HEK293T (cell line): Measurements from ENCODE around the gene MAZ.

Experiments
- CTCF ChIA-PET: fragments of 350-600 bp; formaldehyde crosslinking; extraction: SDS; loops from one replicate; lab custom pipeline; 2021; ENCODE audit warnings: antibody characterized with exemption, inconsistent platforms; lab: Yijun Ruan, JAX
- POLR2A ChIA-PET: fragments of 350-600 bp; formaldehyde crosslinking; extraction: SDS; loops from one replicate; lab custom pipeline; 2020; ENCODE audit warnings: antibody characterized with exemption, inconsistent platforms; lab: Yijun Ruan, JAX
- DNase-seq: peaks from one replicate; pipeline ENCODE4 v3.0.0; 2012; ENCODE audit warnings: mixed read lengths; ENCODE audit errors: extremely low spot score
- ARNT ChIP-seq: fragments of 450-650 bp; IDR thresholded peaks from 2 replicates; pipeline ENCODE4 v1.6.1; 2017; ENCODE audit warnings: mild to moderate bottlenecking
- BHLHE40 ChIP-seq: fragments of 450-650 bp; IDR thresholded peaks from 2 replicates; pipeline ENCODE4 v1.6.1; 2016; ENCODE audit warnings: mild to moderate bottlenecking, moderate library complexity, borderline replicate concordance
- CTBP1 ChIP-seq: fragments of 450-650 bp; IDR thresholded peaks from 2 replicates; pipeline ENCODE4 v1.6.1; 2016; ENCODE audit warnings: borderline replicate concordance
- ELF4 ChIP-seq: fragments of 450-650 bp; IDR thresholded peaks from 2 replicates; pipeline ENCODE4 v1.6.1; 2017; ENCODE audit warnings: antibody characterized with exemption
- FOXA1 ChIP-seq: fragments of 450-650 bp; IDR thresholded peaks from 2 replicates; pipeline ENCODE4 v1.6.1; 2016; ENCODE audit warnings: mild to moderate bottlenecking
- FOXK2 ChIP-seq: fragments of 450-650 bp; IDR thresholded peaks from 2 replicates; pipeline ENCODE4 v1.6.1; 2016; ENCODE audit warnings: mild to moderate bottlenecking
- FOXM1 ChIP-seq: fragments of 450-650 bp; IDR thresholded peaks from 2 replicates; pipeline ENCODE4 v1.6.1; 2017; ENCODE audit warnings: mild to moderate bottlenecking, borderline replicate concordance
- HDGF ChIP-seq: fragments of 450-650 bp; IDR thresholded peaks from 2 replicates; pipeline ENCODE4 v1.6.1; 2017; ENCODE audit warnings: antibody characterized with exemption, borderline replicate concordance
- L3MBTL2 ChIP-seq: fragments of 450-650 bp; conservative IDR thresholded peaks from 2 replicates; pipeline ENCODE4 v1.6.1; 2016; ENCODE audit warnings: mild to moderate bottlenecking
- LEF1 ChIP-seq: fragments of 450-650 bp; IDR thresholded peaks from 2 replicates; pipeline ENCODE4 v1.6.1; 2017; ENCODE audit warnings: mild to moderate bottlenecking, borderline replicate concordance
- NFRKB ChIP-seq: fragments of 450-650 bp; IDR thresholded peaks from 2 replicates; pipeline ENCODE4 v1.6.1; 2016; ENCODE audit warnings: mild to moderate bottlenecking, moderate library complexity
- SP1 ChIP-seq: fragments of 450-650 bp; IDR thresholded peaks from 2 replicates; pipeline ENCODE4 v1.6.1; 2017
- SUZ12 ChIP-seq: fragments of 450-650 bp; IDR thresholded peaks from 2 replicates; pipeline ENCODE4 v1.6.1; 2016; ENCODE audit warnings: mild to moderate bottlenecking
- TARDBP ChIP-seq: fragments of 450-650 bp; IDR thresholded peaks from 2 replicates; pipeline ENCODE4 v1.6.1; 2016
- ZNF384 ChIP-seq: fragments of 450-650 bp; IDR thresholded peaks from 2 replicates; pipeline ENCODE4 v1.6.1; 2016
- TF ChIP-seq, protein P1 (sequence below): fragments of 450-650 bp; IDR thresholded peaks from 2 replicates; pipeline ENCODE4 v1.6.1; 2016

MAZ gene

GRCh38 chr16:29806641-29807425, 504 bp downstream of the MAZ start:
- POLR2A ChIA-PET: interaction anchor here (0.5 to 9.5 kb wide), 40 partner anchors 8 to 1240 kb away, joined by 3 to 176 read pairs (median 4); partner anchors contain the start of genes ASPHD1, CDIPT, HSD3B7 and KCTD13
- peak; percentile 71 for DNase-seq
- CTCF ChIA-PET: interaction anchor here (0.9 to 2.4 kb wide), 6 partner anchors 10 to 1178 kb away, joined by 3 to 27 read pairs (median 6); partner anchors contain the start of gene PAGR1
- TF ChIP-seq NFRKB (no peak), FOXM1 (no peak), CTBP1 (no peak), SP1 (no peak), SUZ12 (no peak), L3MBTL2 (no peak), LEF1 (no peak), ELF4 (no peak), FOXK2 (no peak), ARNT (no peak), FOXA1 (no peak), HDGF (no peak), ZNF384 (no peak), TARDBP (no peak)
- TF ChIP-seq, protein P1, sequence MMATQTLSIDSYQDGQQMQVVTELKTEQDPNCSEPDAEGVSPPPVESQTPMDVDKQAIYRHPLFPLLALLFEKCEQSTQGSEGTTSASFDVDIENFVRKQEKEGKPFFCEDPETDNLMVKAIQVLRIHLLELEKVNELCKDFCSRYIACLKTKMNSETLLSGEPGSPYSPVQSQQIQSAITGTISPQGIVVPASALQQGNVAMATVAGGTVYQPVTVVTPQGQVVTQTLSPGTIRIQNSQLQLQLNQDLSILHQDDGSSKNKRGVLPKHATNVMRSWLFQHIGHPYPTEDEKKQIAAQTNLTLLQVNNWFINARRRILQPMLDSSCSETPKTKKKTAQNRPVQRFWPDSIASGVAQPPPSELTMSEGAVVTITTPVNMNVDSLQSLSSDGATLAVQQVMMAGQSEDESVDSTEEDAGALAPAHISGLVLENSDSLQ: no peak

DNA sequence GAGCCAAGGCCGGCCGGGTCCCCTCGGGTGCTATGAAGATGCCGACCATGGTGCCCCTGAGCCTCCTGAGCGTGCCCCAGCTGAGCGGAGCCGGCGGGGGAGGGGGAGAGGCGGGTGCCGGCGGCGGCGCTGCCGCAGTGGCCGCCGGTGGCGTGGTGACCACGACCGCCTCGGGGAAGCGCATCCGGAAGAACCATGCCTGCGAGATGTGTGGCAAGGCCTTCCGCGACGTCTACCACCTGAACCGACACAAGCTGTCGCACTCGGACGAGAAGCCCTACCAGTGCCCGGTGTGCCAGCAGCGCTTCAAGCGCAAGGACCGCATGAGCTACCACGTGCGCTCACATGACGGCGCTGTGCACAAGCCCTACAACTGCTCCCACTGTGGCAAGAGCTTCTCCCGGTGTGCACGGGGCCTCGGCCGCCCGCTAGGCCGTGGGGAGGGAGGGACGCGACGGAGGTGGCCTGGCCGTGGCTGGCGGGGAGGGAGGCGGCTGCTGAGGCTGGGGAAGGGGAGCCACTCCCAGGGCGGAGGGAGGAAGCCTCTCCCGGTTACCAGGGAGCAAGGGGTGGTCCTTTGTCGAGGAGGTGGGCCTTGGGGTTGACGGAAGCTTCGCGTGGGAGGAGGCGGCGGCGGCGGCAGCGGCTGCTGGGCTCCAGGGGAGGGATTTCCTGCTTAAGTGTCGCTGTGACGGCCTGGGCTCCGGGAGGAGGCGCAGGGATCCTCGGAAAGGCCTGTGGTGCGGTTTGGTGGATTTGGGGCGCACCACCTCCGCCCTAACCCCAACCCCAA, 1.3 kb downstream of the MAZ start:
- POLR2A ChIA-PET: interaction anchor here (0.6 to 9.5 kb wide), 36 partner anchors 9 to 1235 kb away, joined by 3 to 176 read pairs (median 4); partner anchors contain the start of genes ALDOA, ASPHD1, CDIPT and HSD3B7

DNA sequence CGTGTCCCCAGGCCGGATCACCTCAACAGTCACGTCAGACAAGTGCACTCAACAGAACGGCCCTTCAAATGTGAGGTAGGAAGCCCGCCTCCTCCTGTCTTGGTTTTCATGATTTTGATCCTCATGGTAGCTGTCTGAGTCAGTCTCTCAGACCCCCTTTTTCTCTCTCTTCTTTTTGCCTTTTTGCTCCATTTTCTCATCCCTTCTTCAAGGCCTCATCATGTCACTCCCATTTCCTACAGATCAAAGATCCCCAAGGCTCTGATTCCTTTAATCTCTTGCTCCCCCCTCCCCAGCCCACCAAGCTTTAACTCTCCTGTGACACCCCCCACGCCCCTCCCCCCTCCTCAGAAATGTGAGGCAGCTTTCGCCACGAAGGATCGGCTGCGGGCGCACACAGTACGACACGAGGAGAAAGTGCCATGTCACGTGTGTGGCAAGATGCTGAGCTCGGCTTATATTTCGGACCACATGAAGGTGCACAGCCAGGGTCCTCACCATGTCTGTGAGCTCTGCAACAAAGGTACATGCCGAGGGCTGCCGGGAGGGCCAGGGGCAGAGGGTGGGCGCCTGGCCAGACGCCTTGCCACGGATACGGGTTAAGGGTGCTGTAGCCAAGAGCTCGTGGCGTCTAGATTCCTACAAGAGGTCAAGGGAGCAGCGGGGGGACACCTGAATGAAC, 2.0 kb downstream of the MAZ start:
- CTCF ChIA-PET: interaction anchor here (0.6 to 2.4 kb wide), 7 partner anchors 9 to 1187 kb away, joined by 4 to 27 read pairs (median 8); partner anchors contain the start of genes KCTD13 and PAGR1
- no peak for TF ChIP-seq FOXK2
- no peak for TF ChIP-seq BHLHE40
- TF ChIP-seq SUZ12: no peak
- no peak for TF ChIP-seq ZNF384
- no peak for TF ChIP-seq FOXA1
- no peak for TF ChIP-seq L3MBTL2
- no peak for DNase-seq
- POLR2A ChIA-PET: interaction anchor here (0.6 to 9.5 kb wide), 28 partner anchors 8 to 1238 kb away, joined by 3 to 176 read pairs (median 4); partner anchors contain the start of genes ALDOA, ASPHD1, CDIPT and HIRIP3

More for the DNA sequence above, 1.3 kb downstream of the MAZ start:
- TF ChIP-seq FOXK2 (no peak), ARNT (no peak), FOXA1 (no peak), SP1 (no peak), SUZ12 (no peak), CTBP1 (no peak), L3MBTL2 (no peak), LEF1 (no peak), BHLHE40 (no peak)
- TF ChIP-seq, protein P1: no peak
- peak; percentile 53 for DNase-seq
- CTCF ChIA-PET: interaction anchor here (0.8 to 2.4 kb wide), 7 partner anchors 9 to 1177 kb away, joined by 3 to 27 read pairs (median 4); partner anchors contain the start of genes KCTD13 and PAGR1

DNA sequence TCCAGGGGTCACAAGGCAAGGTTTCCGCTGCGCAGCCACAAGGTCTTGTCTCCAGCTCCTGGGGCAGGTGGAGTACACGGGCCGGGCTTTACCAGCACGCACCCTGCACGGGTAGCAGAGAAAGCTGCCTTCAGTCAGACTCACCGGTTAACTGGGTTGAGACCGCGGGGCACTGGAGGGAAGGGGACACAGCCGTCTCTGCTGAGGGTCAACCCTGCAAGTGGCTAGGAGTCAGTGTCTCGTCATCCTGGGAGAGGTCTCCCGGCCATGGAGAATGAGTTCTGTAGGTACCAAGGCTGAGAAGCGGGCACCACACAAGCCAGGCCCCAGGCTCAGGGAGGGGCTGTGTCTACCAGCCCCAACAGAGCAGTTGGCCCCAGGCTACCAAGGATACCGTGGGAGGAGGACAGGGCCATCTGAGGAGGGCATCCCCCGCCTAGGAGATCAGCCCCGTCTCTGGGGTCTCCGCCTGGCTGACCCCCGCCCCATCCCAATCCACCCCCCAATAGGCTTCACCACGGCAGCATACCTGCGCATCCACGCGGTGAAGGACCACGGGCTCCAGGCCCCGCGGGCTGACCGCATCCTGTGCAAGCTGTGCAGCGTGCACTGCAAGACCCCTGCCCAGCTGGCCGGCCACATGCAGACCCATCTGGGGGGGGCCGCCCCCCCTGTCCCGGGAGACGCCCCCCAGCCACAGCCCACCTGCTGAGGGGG, 2.9 kb downstream of the MAZ start:
- CTCF ChIA-PET: interaction anchor here (0.6 to 0.7 kb wide), 2 partner anchors 19 to 1188 kb away, joined by 3 to 9 read pairs; partner anchors contain the start of gene KIF22
- DNase-seq: no peak
- TF ChIP-seq, protein P1: no peak
- TF ChIP-seq NFRKB (no peak), ARNT (no peak), CTBP1 (no peak), FOXK2 (no peak), HDGF (no peak), ELF4 (no peak), SUZ12 (no peak), L3MBTL2 (no peak), BHLHE40 (no peak), LEF1 (no peak), FOXM1 (no peak), ZNF384 (no peak), TARDBP (no peak), SP1 (no peak), FOXA1 (no peak)
- POLR2A ChIA-PET: interaction anchor here (0.7 to 9.5 kb wide), 11 partner anchors 7 to 1237 kb away, joined by 3 to 176 read pairs (median 5); partner anchors contain the start of genes ALDOA, HIRIP3, KIF22 and MVP
